Activated CD8-positive, alpha-beta memory T cell treated with anti-CD3 and anti-CD28 coated beads for 48 hours (primary cell): ENCODE measurements around the gene E2F4.

Experiments
- DNase-seq, 3 experiments: peaks; one replicate each; pipeline ENCODE4 v3.0.0-alpha.2; 2020; ENCODE audit warnings: low read depth in 2 of 3, low spot score in 2 of 3

Gene E2F4

DNA sequence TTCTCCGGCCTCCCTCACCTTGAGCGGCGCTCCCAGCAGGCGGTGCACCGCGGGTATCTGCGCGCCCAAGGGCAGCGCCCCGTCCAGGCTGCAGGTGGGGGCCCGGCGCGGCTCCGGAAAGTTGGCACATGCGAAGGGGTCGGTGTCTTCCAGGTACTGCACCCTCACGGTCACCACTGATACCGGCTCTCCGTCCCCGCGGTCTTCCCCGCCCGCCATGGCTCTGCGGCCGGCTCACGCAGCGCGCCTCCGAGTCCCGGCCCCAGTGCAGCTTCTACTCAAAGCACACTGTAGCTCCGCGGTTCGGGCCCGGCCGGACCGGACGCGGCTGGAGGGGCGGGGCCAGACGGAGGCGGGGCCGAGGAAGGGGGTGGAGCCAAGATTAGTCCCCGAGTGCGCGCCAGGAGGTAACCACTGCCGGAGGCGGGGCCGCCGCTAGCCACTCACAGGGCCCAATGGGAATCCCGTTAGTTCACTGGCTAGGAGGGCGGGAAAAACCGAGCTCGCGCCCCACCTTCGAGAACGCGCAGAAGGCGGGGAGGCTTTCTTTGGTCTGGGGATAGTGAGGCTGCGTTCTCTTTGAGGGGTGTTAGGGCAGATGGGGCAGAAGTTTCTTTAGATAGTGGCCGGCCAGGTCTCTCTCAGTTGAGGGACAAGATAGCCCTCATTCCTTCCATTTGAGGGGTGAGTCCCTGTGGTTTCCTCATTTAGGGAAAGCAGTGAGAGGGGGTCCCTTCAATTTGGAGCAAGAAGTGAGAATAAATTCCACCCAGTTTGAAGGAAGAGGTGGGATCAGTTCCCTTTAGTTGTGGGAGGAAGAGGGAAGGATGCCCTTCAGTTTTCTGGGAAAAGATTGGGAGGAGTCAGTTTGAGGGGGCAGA, 55.5 kb downstream of the E2F4 start, which contains the start of gene FHOD1:
FHOD1 (minus strand) TSS at position 290 of the 881 bp plus-strand sequence; CDS start at position 219, 71 bp downstream.
- DNase-seq, result peak; percentile 94 to 98 (median 97)

DNA sequence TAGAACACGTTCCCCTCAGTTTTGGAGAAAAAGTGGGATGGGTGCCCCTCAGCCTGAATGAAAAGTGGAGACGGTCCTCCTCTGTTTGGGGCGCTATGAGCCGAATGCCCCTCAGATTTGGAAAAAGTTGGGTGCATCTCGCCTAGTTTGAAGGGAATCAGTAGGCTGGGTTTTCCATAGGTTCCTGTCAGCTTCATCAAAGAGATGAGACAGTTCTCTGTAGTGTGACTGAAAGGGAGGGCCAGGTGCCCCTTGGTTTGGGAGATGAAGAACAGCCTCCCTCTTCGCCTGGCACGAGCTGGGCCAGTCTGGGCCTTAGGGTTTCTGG, 56.1 kb downstream of the E2F4 start:
- DNase-seq, result no peak
